ENCODE data around the gene LDAH.

The LDAH gene

GRCh38 chr2:20682167-20682920, 140.6 kb downstream of the LDAH start:
- DNase-seq (ENCODE audit: low read depth), result no peak

GRCh38 chr2:20680744-20681375, 142.0 kb downstream of the LDAH start:
- no peak for DNase-seq (ENCODE audit: low read depth)

- no peak for DNase-seq (ENCODE audit: low read depth)
Measured at GRCh38 chr2:20678780-20679179, 144.1 kb downstream of the LDAH start.

GRCh38 chr2:20678086-20678395, 144.9 kb downstream of the LDAH start:
- DNase-seq (ENCODE audit: low read depth), result no peak

GRCh38 chr2:20677301-20678085, 145.4 kb downstream of the LDAH start:
- DNase-seq (ENCODE audit: low read depth), result no peak

- no peak for DNase-seq (ENCODE audit: low read depth)
Measured at GRCh38 chr2:20676353-20677215, 146.3 kb downstream of the LDAH start.

GRCh38 chr2:20675701-20676352, 147.1 kb downstream of the LDAH start:
- no peak for DNase-seq (ENCODE audit: low read depth)

- no peak for DNase-seq (ENCODE audit: low read depth)
Measured at GRCh38 chr2:20674974-20675679, 147.8 kb downstream of the LDAH start.

- no peak for DNase-seq (ENCODE audit: low read depth)
Measured at GRCh38 chr2:20674309-20674965, 148.5 kb downstream of the LDAH start.

- no peak for DNase-seq (ENCODE audit: low read depth)
Measured at GRCh38 chr2:20673686-20674308, 149.1 kb downstream of the LDAH start.

GRCh38 chr2:20672201-20672951, 150.5 kb downstream of the LDAH start:
- DNase-seq (ENCODE audit: low read depth), result no peak

GRCh38 chr2:20671736-20672080, 151.2 kb downstream of the LDAH start:
- no peak for DNase-seq (ENCODE audit: low read depth)

- DNase-seq (ENCODE audit: low read depth), result no peak
Measured at GRCh38 chr2:20671036-20671735, 151.7 kb downstream of the LDAH start.

- DNase-seq (ENCODE audit: low read depth), result no peak
Measured at GRCh38 chr2:20670315-20671035, 152.4 kb downstream of the LDAH start.

GRCh38 chr2:20669562-20670314, 153.2 kb downstream of the LDAH start:
- DNase-seq (ENCODE audit: low read depth), result no peak

- DNase-seq (ENCODE audit: low read depth), result no peak
Measured at GRCh38 chr2:20668871-20669475, 153.9 kb downstream of the LDAH start.

- DNase-seq (ENCODE audit: low read depth), result no peak
Measured at GRCh38 chr2:20668451-20668850, 154.4 kb downstream of the LDAH start.
